Smooth muscle cell (in vitro differentiated cells): ENCODE results near the gene MDGA2. TPM values are rescaled to one million over a fixed set of nuclear protein-coding genes. Genes with fewer than 3 reads are reported as not detected.

ENCODE experiments used
- DNase-seq: peaks from one replicate; lab custom pipeline; 2025; ENCODE audit not compliant: unreplicated experiment; lab: John Stamatoyannopoulos, UW
- H2AFZ ChIP-seq: fragments of 200-600 bp; sonication (generic); 2 replicates; pipeline ENCODE4 v1.6.0; 2016; ENCODE audit warnings: antibody characterized with exemption, low read depth, mild to moderate bottlenecking
- H3F3A ChIP-seq: fragments of 200-600 bp; sonication (generic); 2 replicates; pipeline ENCODE4 v1.6.0; 2017; ENCODE audit warnings: antibody characterized with exemption, low read depth
- H3K27ac ChIP-seq: fragments of 200-600 bp; sonication (generic); 2 replicates; pipeline ENCODE4 v1.5.1; 2016; ENCODE audit warnings: low read depth, mild to moderate bottlenecking
- H3K27me3 ChIP-seq: fragments of 200-600 bp; sonication (generic); 2 replicates; pipeline ENCODE4 v1.6.1; 2016; ENCODE audit warnings: low read depth, mild to moderate bottlenecking
- H3K36me3 ChIP-seq: fragments of 200-600 bp; sonication (generic); 2 replicates; pipeline ENCODE4 v1.5.1; 2016; ENCODE audit warnings: low read depth
- H3K4me1 ChIP-seq: fragments of 200-600 bp; sonication (generic); 2 replicates; pipeline ENCODE4 v1.5.1; 2016; ENCODE audit warnings: low read depth
- H3K4me2 ChIP-seq: fragments of 200-600 bp; sonication (generic); 2 replicates; pipeline ENCODE4 v1.6.0; 2016; ENCODE audit warnings: mild to moderate bottlenecking
- H3K4me3 ChIP-seq: fragments of 200-600 bp; sonication (generic); 2 replicates; pipeline ENCODE4 v1.5.1; 2016; ENCODE audit warnings: mild to moderate bottlenecking
- H3K79me2 ChIP-seq: fragments of 200-600 bp; sonication (generic); 2 replicates; pipeline ENCODE4 v1.6.0; 2016; ENCODE audit warnings: low read depth, mild to moderate bottlenecking
- H3K9ac ChIP-seq: fragments of 200-600 bp; sonication (generic); 2 replicates; pipeline ENCODE4 v1.6.0; 2016; ENCODE audit warnings: low read depth
- H3K9me3 ChIP-seq: fragments of 200-600 bp; sonication (generic); replicated peaks from 2 replicates; pipeline ENCODE4 v1.5.1; 2016; ENCODE audit warnings: low read depth
- H4K20me1 ChIP-seq: fragments of 200-600 bp; sonication (generic); 2 replicates; pipeline ENCODE4 v1.6.0; 2016; ENCODE audit warnings: low read depth
- WGBS: methylation state at CpG from one replicate; pipeline ENCODE4 v1.1.7; 2016; ENCODE audit warnings: low lambda C conversion rate; 5-methylcytosine and 5-hydroxymethylcytosine counted together
- polyA plus RNA-seq: library from polyadenylated mRNA; unstranded; fragments of >200 nt; fragmentation: Nextera tagmentation; extraction: Ambion mirVana; gene quantifications from 2 replicates; pipeline ENCODE4 v1.2.1, GENCODE V29; 2016
- total RNA-seq: library from RNA; depleted of rRNA; stranded (reverse); fragments of >200 nt; gene quantifications from 2 replicates; pipeline ENCODE4 v1.2.3, GENCODE V29; 2014
- TF ChIP-seq, protein P1 (sequence below): fragments of 200-600 bp; sonication (generic); IDR thresholded peaks from 2 replicates; pipeline ENCODE4 v1.5.1; 2017; ENCODE audit warnings: borderline replicate concordance, mild to moderate bottlenecking, antibody characterized with exemption; ENCODE audit not compliant: insufficient read depth, poor library complexity, severe bottlenecking

MDGA2 gene
- total and polyA plus RNA-seq, 2 experiments from 2014 or later = 1.4 to 1.8 TPM

DNA sequence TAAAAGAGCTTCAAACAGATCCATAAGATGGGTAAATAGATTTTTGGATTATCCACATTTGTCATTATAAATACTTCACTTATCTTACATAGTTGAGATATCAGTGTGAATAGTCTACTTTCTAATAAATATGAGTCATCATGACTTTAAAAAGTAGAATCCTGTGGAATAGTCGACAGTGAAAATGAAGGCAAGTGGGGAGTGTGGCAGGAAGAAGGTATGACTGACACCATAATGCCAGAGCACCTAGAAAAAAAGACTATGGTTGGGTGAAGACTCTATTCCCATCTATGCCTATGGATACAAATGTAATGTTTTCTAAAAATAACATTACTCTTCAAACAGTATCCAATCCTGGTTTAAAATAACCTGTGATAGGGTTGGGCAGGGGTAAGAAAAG lies 117.5 kb downstream of the MDGA2 start:
- peaks cover 6% of the 10 kb centered on the region for H3K4me1 ChIP-seq
- H3K9ac ChIP-seq = no peak overlapping the region
- no peak overlapping the region for H3K4me3 ChIP-seq
- H3K79me2 ChIP-seq = no peaks in the 10 kb centered on the region
- TF ChIP-seq, protein P1, sequence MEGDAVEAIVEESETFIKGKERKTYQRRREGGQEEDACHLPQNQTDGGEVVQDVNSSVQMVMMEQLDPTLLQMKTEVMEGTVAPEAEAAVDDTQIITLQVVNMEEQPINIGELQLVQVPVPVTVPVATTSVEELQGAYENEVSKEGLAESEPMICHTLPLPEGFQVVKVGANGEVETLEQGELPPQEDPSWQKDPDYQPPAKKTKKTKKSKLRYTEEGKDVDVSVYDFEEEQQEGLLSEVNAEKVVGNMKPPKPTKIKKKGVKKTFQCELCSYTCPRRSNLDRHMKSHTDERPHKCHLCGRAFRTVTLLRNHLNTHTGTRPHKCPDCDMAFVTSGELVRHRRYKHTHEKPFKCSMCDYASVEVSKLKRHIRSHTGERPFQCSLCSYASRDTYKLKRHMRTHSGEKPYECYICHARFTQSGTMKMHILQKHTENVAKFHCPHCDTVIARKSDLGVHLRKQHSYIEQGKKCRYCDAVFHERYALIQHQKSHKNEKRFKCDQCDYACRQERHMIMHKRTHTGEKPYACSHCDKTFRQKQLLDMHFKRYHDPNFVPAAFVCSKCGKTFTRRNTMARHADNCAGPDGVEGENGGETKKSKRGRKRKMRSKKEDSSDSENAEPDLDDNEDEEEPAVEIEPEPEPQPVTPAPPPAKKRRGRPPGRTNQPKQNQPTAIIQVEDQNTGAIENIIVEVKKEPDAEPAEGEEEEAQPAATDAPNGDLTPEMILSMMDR = no peak
- no peaks in the 10 kb centered on the region for H3K36me3 ChIP-seq
- no peaks in the 10 kb centered on the region for H3K9me3 ChIP-seq
- no peaks in the 10 kb centered on the region for H3F3A ChIP-seq
- DNase-seq = no peak
- 57% methylated on average over 1 of the region's 1 CpG for WGBS
- no peak overlapping the region for H3K27ac ChIP-seq
- no peaks in the 10 kb centered on the region for H4K20me1 ChIP-seq
- no peak overlapping the region for H3K4me2 ChIP-seq
- no peaks in the 10 kb centered on the region for H3K27me3 ChIP-seq
- no peak overlapping the region for H2AFZ ChIP-seq

GRCh38 chr14:47555333-47555732 lies 120.1 kb downstream of the MDGA2 start:
- no peaks in the 10 kb centered on the region for H3F3A ChIP-seq
- TF ChIP-seq, protein P1 = no peak
- peak overlapping the region; percentile 16 for H3K4me2 ChIP-seq
- H3K36me3 ChIP-seq = no peaks in the 10 kb centered on the region
- H3K4me3 ChIP-seq = no peak overlapping the region
- no peaks in the 10 kb centered on the region for H3K27me3 ChIP-seq
- no peaks in the 10 kb centered on the region for H3K9me3 ChIP-seq
- peaks cover 6% of the 10 kb centered on the region for H3K4me1 ChIP-seq
- no peak overlapping the region for H3K9ac ChIP-seq
- peak overlapping the region; percentile 37 for H3K27ac ChIP-seq
- H4K20me1 ChIP-seq = no peaks in the 10 kb centered on the region
- H3K79me2 ChIP-seq = no peaks in the 10 kb centered on the region
- no peak for DNase-seq
- no peak overlapping the region for H2AFZ ChIP-seq

GRCh38 chr14:47549886-47550285 lies 125.5 kb downstream of the MDGA2 start:
- TF ChIP-seq, protein P1 = no peak
- no peak overlapping the region for H3K4me2 ChIP-seq
- H3K79me2 ChIP-seq = no peaks in the 10 kb centered on the region
- H3K9me3 ChIP-seq = no peaks in the 10 kb centered on the region
- H3K36me3 ChIP-seq = no peaks in the 10 kb centered on the region
- H3K27me3 ChIP-seq = no peaks in the 10 kb centered on the region
- no peak overlapping the region for H3K27ac ChIP-seq
- 95% methylated on average over 2 of the region's 2 CpGs for WGBS
- peaks cover 3% of the 10 kb centered on the region for H3K4me1 ChIP-seq
- no peak overlapping the region for H3K4me3 ChIP-seq
- no peak overlapping the region for H3K9ac ChIP-seq
- no peaks in the 10 kb centered on the region for H3F3A ChIP-seq
- no peak overlapping the region for H2AFZ ChIP-seq
- H4K20me1 ChIP-seq = no peaks in the 10 kb centered on the region
- DNase-seq = no peak

DNA sequence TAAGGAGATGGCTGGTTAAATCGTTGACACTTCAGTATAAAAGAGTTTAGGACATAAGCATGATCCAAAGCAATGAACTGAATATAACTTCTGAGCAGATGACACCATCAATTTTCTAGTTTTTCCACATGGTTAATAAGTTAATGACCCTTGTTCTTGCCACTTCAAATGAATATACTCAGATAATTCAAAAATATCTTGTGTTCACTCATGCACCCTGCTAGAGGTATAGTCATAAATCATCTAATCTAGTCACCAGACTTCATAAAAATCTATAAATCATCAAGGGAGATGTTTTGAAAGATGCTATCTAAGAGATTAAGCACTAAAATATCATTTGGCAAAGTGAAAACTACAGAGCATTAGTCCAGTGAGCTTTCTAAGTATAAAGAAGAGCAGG lies 131.9 kb downstream of the MDGA2 start:
- H3K79me2 ChIP-seq = no peaks in the 10 kb centered on the region
- TF ChIP-seq, protein P1 = no peak
- H3K4me3 ChIP-seq = no peak overlapping the region
- WGBS = 78% methylated on average over 1 of the region's 1 CpG
- H3K4me2 ChIP-seq = no peak overlapping the region
- no peaks in the 10 kb centered on the region for H4K20me1 ChIP-seq
- H3K9me3 ChIP-seq = no peaks in the 10 kb centered on the region
- H2AFZ ChIP-seq = no peak overlapping the region
- no peaks in the 10 kb centered on the region for H3F3A ChIP-seq
- H3K27me3 ChIP-seq = no peaks in the 10 kb centered on the region
- no peak for DNase-seq
- no peaks in the 10 kb centered on the region for H3K36me3 ChIP-seq
- H3K4me1 ChIP-seq = peaks cover 5% of the 10 kb centered on the region
- H3K9ac ChIP-seq = no peak overlapping the region
- H3K27ac ChIP-seq = no peak overlapping the region
